ENCODE measurements around the gene TTL. TPM values are rescaled to one million over a fixed set of nuclear protein-coding genes. Genes with fewer than 3 reads are reported as not detected.
A peak's percentile ranks its signal among the peaks of the same experiment; 100 is the strongest.

The TTL gene
- total RNA-seq, 1 experiment from 2014 or later, result 81.5 TPM

DNA sequence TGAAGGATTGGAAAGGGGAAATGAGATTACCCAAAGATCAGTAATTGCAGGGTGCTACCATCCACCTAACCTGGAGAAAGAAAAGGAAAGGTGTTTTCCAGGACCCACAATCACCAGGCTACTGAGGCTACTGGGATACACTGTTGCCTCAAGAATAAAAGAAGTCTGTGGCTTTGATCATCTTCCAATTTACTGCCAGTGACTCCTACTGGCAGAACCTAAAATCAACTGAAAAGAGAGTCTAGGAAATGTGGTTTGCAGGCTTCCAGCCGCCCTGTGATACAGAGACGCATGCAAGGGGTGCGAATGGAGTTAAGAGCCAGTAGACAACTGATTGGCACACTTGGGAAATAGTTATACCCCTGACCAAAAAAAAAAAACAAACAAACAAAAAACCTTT lies 16.6 kb upstream of the TTL start:
- CTCF ChIA-PET, result no interaction called here
- DNase-seq (ENCODE audit: low read depth, low spot score), result no peak
- TF ChIP-seq SIN3A (IDR thresholded peaks at IDR 0.05; ENCODE audit: borderline replicate concordance, insufficient read depth, low read depth, low read length) (no peak), POLR2AphosphoS5 (IDR thresholded peaks at IDR 0.05; ENCODE audit: low read depth, low read length) (no peak), TCF7L2 (IDR thresholded peaks at IDR 0.05; ENCODE audit: low read depth, low read length) (peak; percentile 70; the same call in 1 of the 2 replicates)
- TF ChIP-seq, protein P1, sequence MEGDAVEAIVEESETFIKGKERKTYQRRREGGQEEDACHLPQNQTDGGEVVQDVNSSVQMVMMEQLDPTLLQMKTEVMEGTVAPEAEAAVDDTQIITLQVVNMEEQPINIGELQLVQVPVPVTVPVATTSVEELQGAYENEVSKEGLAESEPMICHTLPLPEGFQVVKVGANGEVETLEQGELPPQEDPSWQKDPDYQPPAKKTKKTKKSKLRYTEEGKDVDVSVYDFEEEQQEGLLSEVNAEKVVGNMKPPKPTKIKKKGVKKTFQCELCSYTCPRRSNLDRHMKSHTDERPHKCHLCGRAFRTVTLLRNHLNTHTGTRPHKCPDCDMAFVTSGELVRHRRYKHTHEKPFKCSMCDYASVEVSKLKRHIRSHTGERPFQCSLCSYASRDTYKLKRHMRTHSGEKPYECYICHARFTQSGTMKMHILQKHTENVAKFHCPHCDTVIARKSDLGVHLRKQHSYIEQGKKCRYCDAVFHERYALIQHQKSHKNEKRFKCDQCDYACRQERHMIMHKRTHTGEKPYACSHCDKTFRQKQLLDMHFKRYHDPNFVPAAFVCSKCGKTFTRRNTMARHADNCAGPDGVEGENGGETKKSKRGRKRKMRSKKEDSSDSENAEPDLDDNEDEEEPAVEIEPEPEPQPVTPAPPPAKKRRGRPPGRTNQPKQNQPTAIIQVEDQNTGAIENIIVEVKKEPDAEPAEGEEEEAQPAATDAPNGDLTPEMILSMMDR (IDR thresholded peaks at IDR 0.05), result peak; percentile 43
- TF ChIP-seq, protein P2, sequence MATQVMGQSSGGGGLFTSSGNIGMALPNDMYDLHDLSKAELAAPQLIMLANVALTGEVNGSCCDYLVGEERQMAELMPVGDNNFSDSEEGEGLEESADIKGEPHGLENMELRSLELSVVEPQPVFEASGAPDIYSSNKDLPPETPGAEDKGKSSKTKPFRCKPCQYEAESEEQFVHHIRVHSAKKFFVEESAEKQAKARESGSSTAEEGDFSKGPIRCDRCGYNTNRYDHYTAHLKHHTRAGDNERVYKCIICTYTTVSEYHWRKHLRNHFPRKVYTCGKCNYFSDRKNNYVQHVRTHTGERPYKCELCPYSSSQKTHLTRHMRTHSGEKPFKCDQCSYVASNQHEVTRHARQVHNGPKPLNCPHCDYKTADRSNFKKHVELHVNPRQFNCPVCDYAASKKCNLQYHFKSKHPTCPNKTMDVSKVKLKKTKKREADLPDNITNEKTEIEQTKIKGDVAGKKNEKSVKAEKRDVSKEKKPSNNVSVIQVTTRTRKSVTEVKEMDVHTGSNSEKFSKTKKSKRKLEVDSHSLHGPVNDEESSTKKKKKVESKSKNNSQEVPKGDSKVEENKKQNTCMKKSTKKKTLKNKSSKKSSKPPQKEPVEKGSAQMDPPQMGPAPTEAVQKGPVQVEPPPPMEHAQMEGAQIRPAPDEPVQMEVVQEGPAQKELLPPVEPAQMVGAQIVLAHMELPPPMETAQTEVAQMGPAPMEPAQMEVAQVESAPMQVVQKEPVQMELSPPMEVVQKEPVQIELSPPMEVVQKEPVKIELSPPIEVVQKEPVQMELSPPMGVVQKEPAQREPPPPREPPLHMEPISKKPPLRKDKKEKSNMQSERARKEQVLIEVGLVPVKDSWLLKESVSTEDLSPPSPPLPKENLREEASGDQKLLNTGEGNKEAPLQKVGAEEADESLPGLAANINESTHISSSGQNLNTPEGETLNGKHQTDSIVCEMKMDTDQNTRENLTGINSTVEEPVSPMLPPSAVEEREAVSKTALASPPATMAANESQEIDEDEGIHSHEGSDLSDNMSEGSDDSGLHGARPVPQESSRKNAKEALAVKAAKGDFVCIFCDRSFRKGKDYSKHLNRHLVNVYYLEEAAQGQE (IDR thresholded peaks at IDR 0.05; ENCODE audit: insufficient read depth in 1 of 2, low read depth in 2 of 2, low read length in 1 of 2), result no peak
- Histone ChIP-seq H3K27ac (ENCODE audit: low read length) (no peak overlapping the region), H3K27me3 (ENCODE audit: control insufficient read depth, insufficient read depth, low read length) (peaks cover 4% of the 10 kb centered on the region; the same call in 1 of the 2 replicates), H3K36me3 (ENCODE audit: control insufficient read depth, insufficient read depth, low read length) (no peaks in the 10 kb centered on the region), H3K4me3 (ENCODE audit: low read depth in 2 of 2, low read length in 2 of 2) (no peak overlapping the region), H3K9me3 (ENCODE audit: control insufficient read depth, insufficient read depth, low read depth, low read length) (no peaks in the 10 kb centered on the region), H3K4me1 (ENCODE audit: control insufficient read depth, insufficient read depth, low read length) (no peaks in the 10 kb centered on the region)
- no TSS peak for BruUV-seq (replicated peaks)
- in situ Hi-C loops (cut with HindIII; ENCODE audit: low pct_unique_long_range_greater_than_20kb, low sequenced_read_pairs), result no loop called here
- intact Hi-C loops (cut with micrococcal nuclease; ENCODE audit: unreplicated experiment), result no loop called here
- peak; percentile 56; the same call in 1 of the 2 replicates for ATAC-seq
- POLR2A ChIA-PET, result no interaction called here

GRCh38 chr2:112472547-112473263 lies 9.3 kb upstream of the TTL start:
- intact Hi-C loops (cut with micrococcal nuclease; ENCODE audit: unreplicated experiment), result no loop called here
- ATAC-seq (no peak), DNase-seq (ENCODE audit: low read depth, low spot score) (no peak)
- ChIA-PET CTCF (interaction anchor here (0.8 kb wide), 1 partner anchor 21 kb away, joined by 4 read pairs; no protein-coding TSS in a partner anchor), POLR2A (no interaction called here)
- in situ Hi-C loops (cut with HindIII; ENCODE audit: low pct_unique_long_range_greater_than_20kb, low sequenced_read_pairs), result no loop called here
- H3K36me3 ChIP-seq (ENCODE audit: control insufficient read depth, insufficient read depth, low read length), result no peaks in the 10 kb centered on the region
- no peaks in the 10 kb centered on the region for H3K4me1 ChIP-seq (ENCODE audit: control insufficient read depth, insufficient read depth, low read length)
- no peak overlapping the region for H3K27ac ChIP-seq (ENCODE audit: low read length)
- 0 out of 2 replicates have a peak, but pooled peaks cover 2% of the 10 kb centered on the region for H3K27me3 ChIP-seq (ENCODE audit: control insufficient read depth, insufficient read depth, low read length)
- no peaks in the 10 kb centered on the region for H3K9me3 ChIP-seq (ENCODE audit: control insufficient read depth, insufficient read depth, low read depth, low read length)
- BruUV-seq (replicated peaks), result no TSS peak
- no peak overlapping the region for H3K4me3 ChIP-seq (ENCODE audit: low read depth in 2 of 2, low read length in 2 of 2)
- TF ChIP-seq TCF7L2 (IDR thresholded peaks at IDR 0.05; ENCODE audit: low read depth, low read length), result no peak

GRCh38 chr2:112474844-112475486 lies 7.0 kb upstream of the TTL start:
- no peak overlapping the region for H3K4me3 ChIP-seq (ENCODE audit: low read depth in 2 of 2, low read length in 2 of 2)
- POLR2A ChIA-PET, result no interaction called here
- H3K4me1 ChIP-seq (ENCODE audit: control insufficient read depth, insufficient read depth, low read length), result no peaks in the 10 kb centered on the region
- 0 out of 2 replicates have a peak, but pooled peaks have one; percentile 44 for ATAC-seq
- intact Hi-C loops (cut with micrococcal nuclease; ENCODE audit: unreplicated experiment), result no loop called here
- H3K36me3 ChIP-seq (ENCODE audit: control insufficient read depth, insufficient read depth, low read length), result no peaks in the 10 kb centered on the region
- H3K9me3 ChIP-seq (ENCODE audit: control insufficient read depth, insufficient read depth, low read depth, low read length), result no peaks in the 10 kb centered on the region
- no peaks in the 10 kb centered on the region for H3K27me3 ChIP-seq (ENCODE audit: control insufficient read depth, insufficient read depth, low read length)
- DNase-seq (ENCODE audit: low read depth, low spot score), result no peak
- BruUV-seq (replicated peaks), result no TSS peak
- CTCF ChIA-PET, result interaction anchor here (0.7 kb wide), 1 partner anchor 153 kb away, joined by 5 read pairs; no protein-coding TSS in a partner anchor
- no peak overlapping the region for H3K27ac ChIP-seq (ENCODE audit: low read length)
- TF ChIP-seq TCF7L2 (IDR thresholded peaks at IDR 0.05; ENCODE audit: low read depth, low read length) (no peak), POLR2AphosphoS5 (IDR thresholded peaks at IDR 0.05; ENCODE audit: low read depth, low read length) (no peak), SIN3A (IDR thresholded peaks at IDR 0.05; ENCODE audit: borderline replicate concordance, insufficient read depth, low read depth, low read length) (no peak)
- TF ChIP-seq, protein P1 (IDR thresholded peaks at IDR 0.05), result no peak
- TF ChIP-seq, protein P2 (IDR thresholded peaks at IDR 0.05; ENCODE audit: insufficient read depth in 1 of 2, low read depth in 2 of 2, low read length in 1 of 2), result no peak
- in situ Hi-C loops (cut with HindIII; ENCODE audit: low pct_unique_long_range_greater_than_20kb, low sequenced_read_pairs), result no loop called here
